SK-N-SH (cell line): ENCODE measurements around the gene CCT4.

ENCODE experiments used
- CTCF ChIP-seq: fragments of 200-600 bp; sonication (generic); IDR thresholded peaks from 2 replicates; pipeline ENCODE4 v1.6.1; 2017; ENCODE audit warnings: antibody characterized with exemption, mild to moderate bottlenecking, moderate library complexity
- POLR2AphosphoS5 ChIP-seq: IDR thresholded peaks from 2 replicates; pipeline ENCODE4 v1.6.1; 2012; ENCODE audit warnings: low read depth, low read length
- TEAD4 ChIP-seq: IDR thresholded peaks from 2 replicates; pipeline ENCODE4 v1.4.0; 2012; ENCODE audit warnings: mild to moderate bottlenecking, borderline replicate concordance; ENCODE audit not compliant: insufficient read depth

- no peak for TF ChIP-seq CTCF
- no peak for TF ChIP-seq POLR2AphosphoS5
- no peak for TF ChIP-seq TEAD4
Observed at GRCh38 chr2:61841286-61841685, 47.2 kb downstream of the CCT4 start.
